Activated naive CD8-positive, alpha-beta T cell treated with anti-CD3 and anti-CD28 coated beads, Interleukin-2, amount 50 U/mL, for 16 hours (primary cell): ENCODE results near the gene CAMK2A.

Experiments
- DNase-seq: peaks from one replicate; pipeline ENCODE4 v3.0.0-alpha.2; 2020; ENCODE audit warnings: low read depth, low spot score

Gene CAMK2A

GRCh38 chr5:150213530-150213929, 76.0 kb downstream of the CAMK2A start:
- no peak for DNase-seq

- DNase-seq, result no peak
Measured at GRCh38 chr5:150211156-150212030, 78.2 kb downstream of the CAMK2A start.

- DNase-seq, result no peak
Measured at GRCh38 chr5:150210644-150211043, 78.9 kb downstream of the CAMK2A start.

- DNase-seq, result no peak
Measured at GRCh38 chr5:150209099-150209635, 80.4 kb downstream of the CAMK2A start.

- no peak for DNase-seq
Measured at GRCh38 chr5:150208187-150209098, 81.1 kb downstream of the CAMK2A start.

- no peak for DNase-seq
Measured at GRCh38 chr5:150206779-150207115, 82.8 kb downstream of the CAMK2A start.

GRCh38 chr5:150206098-150206778, 83.3 kb downstream of the CAMK2A start:
- no peak for DNase-seq

- DNase-seq, result no peak
Measured at GRCh38 chr5:150204590-150204960, 85.0 kb downstream of the CAMK2A start.

GRCh38 chr5:150203832-150204589, 85.6 kb downstream of the CAMK2A start:
- no peak for DNase-seq

- DNase-seq, result no peak
Measured at GRCh38 chr5:150202501-150202900, 87.1 kb downstream of the CAMK2A start.

- no peak for DNase-seq
Measured at GRCh38 chr5:150197476-150197875, 92.1 kb downstream of the CAMK2A start.

- no peak for DNase-seq
Measured at GRCh38 chr5:150196986-150197385, 92.6 kb downstream of the CAMK2A start.

GRCh38 chr5:150196514-150196913, 93.1 kb downstream of the CAMK2A start:
- no peak for DNase-seq

GRCh38 chr5:150195736-150196485, 93.7 kb downstream of the CAMK2A start:
- DNase-seq, result no peak

GRCh38 chr5:150192462-150192861, 97.1 kb downstream of the CAMK2A start:
- no peak for DNase-seq

- no peak for DNase-seq
Measured at GRCh38 chr5:150190987-150191386, 98.6 kb downstream of the CAMK2A start.

- DNase-seq, result no peak
Measured at GRCh38 chr5:150190503-150190979, 99.0 kb downstream of the CAMK2A start.

- no peak for DNase-seq
Measured at GRCh38 chr5:150189728-150190502, 99.7 kb downstream of the CAMK2A start, which contains the start of gene SLC6A7. Gene SLC6A7, plus strand, starts transcription at chr5:150190062. Its CDS starts 266 bp downstream, at chr5:150190328.

GRCh38 chr5:150189326-150189725, 100.2 kb downstream of the CAMK2A start:
- DNase-seq, result no peak
